NCI-H446 treated with DMSO at 0.1 percent for 48 hours (cell line): Measurements from ENCODE around the gene SPDYA.
"Not testable (repeated sequence)": the region's sequence is repeated elsewhere in the genome, so short reads cannot be mapped to it uniquely, and the experiment has no call there.

ENCODE experiments used
- DNase-seq: peaks from one replicate; lab custom pipeline; 2025; lab: John Stamatoyannopoulos, UW

SPDYA gene

GRCh38 chr2:28810384-28811285 is at the start of gene SPDYA:
TSS of gene SPDYA (plus strand) at chr2:28810834. CDS start at chr2:28816015, 5,181 bp downstream.
- no peak for DNase-seq

GRCh38 chr2:28761420-28761819 is 49.2 kb upstream of the SPDYA start:
- DNase-seq = no peak

GRCh38 chr2:28764909-28765711 is 45.5 kb upstream of the SPDYA start:
- no peak for DNase-seq

- DNase-seq = no peak
These were observed 44.6 kb upstream of the SPDYA start for GRCh38 chr2:28766070-28766469.

- DNase-seq = no peak
These were observed 43.3 kb upstream of the SPDYA start for GRCh38 chr2:28767337-28767736.

GRCh38 chr2:28768422-28768821 is 42.2 kb upstream of the SPDYA start:
- DNase-seq = no peak

GRCh38 chr2:28768952-28769351 is 41.7 kb upstream of the SPDYA start:
- no peak for DNase-seq

GRCh38 chr2:28772351-28772750 is 38.3 kb upstream of the SPDYA start:
- no peak for DNase-seq

GRCh38 chr2:28776471-28776870 is 34.2 kb upstream of the SPDYA start:
- DNase-seq = no peak

GRCh38 chr2:28778392-28778791 is 32.2 kb upstream of the SPDYA start:
- DNase-seq = no peak

- DNase-seq = no peak
These were observed 31.6 kb upstream of the SPDYA start for GRCh38 chr2:28779001-28779400.

GRCh38 chr2:28780496-28780895 is 30.1 kb upstream of the SPDYA start:
- no peak for DNase-seq

- no peak for DNase-seq
These were observed 28.2 kb upstream of the SPDYA start for GRCh38 chr2:28782423-28782822.

- DNase-seq = not testable (repeated sequence)
These were observed 26.1 kb upstream of the SPDYA start for GRCh38 chr2:28784570-28784969.

- no peak for DNase-seq
These were observed 14.0 kb upstream of the SPDYA start for GRCh38 chr2:28796620-28797019.

- no peak for DNase-seq
These were observed 8.9 kb upstream of the SPDYA start for GRCh38 chr2:28801726-28802125.

GRCh38 chr2:28802975-28803429 is 7.6 kb upstream of the SPDYA start:
- no peak for DNase-seq

- DNase-seq = no peak
These were observed 707 bp upstream of the SPDYA start for GRCh38 chr2:28809927-28810326.

- no peak for DNase-seq
These were observed 7.4 kb downstream of the SPDYA start for GRCh38 chr2:28818053-28818452.

- DNase-seq = no peak
These were observed 10.8 kb downstream of the SPDYA start for GRCh38 chr2:28821295-28821958.

- no peak for DNase-seq
These were observed 11.4 kb downstream of the SPDYA start for GRCh38 chr2:28822036-28822435.

GRCh38 chr2:28824207-28824606 is 13.6 kb downstream of the SPDYA start:
- no peak for DNase-seq
